Sigmoid colon (tissue), 7 donors: ENCODE data around the gene IL16. TPM values are rescaled to one million over a fixed set of nuclear protein-coding genes. Genes with fewer than 3 reads are reported as not detected.
"Not testable (repeated sequence)": the region's sequence is repeated elsewhere in the genome, so short reads cannot be mapped to it uniquely, and the experiment has no call there.

Source experiments
- DNase-seq: peaks from one replicate; pipeline ENCODE4 v3.0.0-alpha.2; 2019
- H3K27ac ChIP-seq, 4 donors: fragments of 200-600 bp; sonication (generic); one replicate each; pipeline ENCODE4 v1.5.1; 2016 to 2019; ENCODE audit warnings: mild to moderate bottlenecking in 1 of 4
- H3K27me3 ChIP-seq, 3 donors: fragments of 200-600 bp; sonication (generic); one replicate each; pipeline ENCODE4 v1.5.1; 2019; ENCODE audit warnings: mild to moderate bottlenecking in 1 of 3
- H3K36me3 ChIP-seq, 4 donors: fragments of 200-600 bp; sonication (generic); one replicate each; pipeline ENCODE4 v1.5.1; 2016 to 2019
- H3K4me1 ChIP-seq, 4 donors: fragments of 200-600 bp; sonication (generic); one replicate each; pipeline ENCODE4 v1.5.1; 2017 to 2019
- H3K4me3 ChIP-seq, 4 donors: fragments of 200-600 bp; sonication (generic); one replicate each; pipeline ENCODE4 v1.5.1; 2017 to 2019; ENCODE audit warnings: mild to moderate bottlenecking in 2 of 4, moderate library complexity in 1 of 4
- H3K9me3 ChIP-seq, 4 donors: fragments of 200-600 bp in 3 of 4; sonication (generic) in 3 of 4; one replicate each; pipeline versions ENCODE4 v1.5.1 to v1.6.1; 2013 to 2019
- CTCF ChIP-seq, 4 experiments: fragments of 450-650 bp in 3 of 4; fragments of 200-600 bp in 1 of 4; IDR thresholded peaks; one replicate each; pipeline ENCODE4 v1.5.1; 2016 to 2019; ENCODE audit warnings: antibody characterized with exemption in 4 of 4, mild to moderate bottlenecking in 3 of 4, moderate library complexity in 2 of 4
- EP300 ChIP-seq, 4 donors: sonication (generic); formaldehyde crosslinking; IDR thresholded peaks; one replicate each; pipeline ENCODE4 v1.6.1; 2017; ENCODE audit warnings: antibody characterized with exemption in 4 of 4
- POLR2A ChIP-seq, 2 donors: fragments of 450-650 bp; IDR thresholded peaks; one replicate each; pipeline ENCODE4 v1.6.1; 2016; ENCODE audit warnings: antibody characterized with exemption in 2 of 2, mild to moderate bottlenecking in 2 of 2, moderate library complexity in 2 of 2
- POLR2AphosphoS5 ChIP-seq, 4 donors: sonication (generic); formaldehyde crosslinking; IDR thresholded peaks; one replicate each; pipeline ENCODE4 v1.6.1; 2017; ENCODE audit warnings: antibody characterized with exemption in 4 of 4
- WGBS, 2 donors: extraction: QIAGEN DNeasy Blood & Tissue Kit; methylation state at CpG; one replicate each; pipeline ENCODE4 v1.1.7; 2013; 5-methylcytosine and 5-hydroxymethylcytosine counted together
- intact Hi-C: fragments of 100-400 bp; cut with DNase I; formaldehyde crosslinking; loops from one replicate; pipeline ENCODE4 v1.15.1; 2023
- polyA plus RNA-seq, 3 donors: library from polyadenylated mRNA; stranded (reverse); fragments of 200-250 nt; gene quantifications; one replicate each; pipeline ENCODE4 v1.2.3, GENCODE V29; 2013
- total RNA-seq, 4 donors: library from RNA; depleted of rRNA; stranded (reverse); fragments of >200 nt; gene quantifications; one replicate each; pipeline ENCODE4 v1.1.0, GENCODE V29; 2016
- donor health status: healthy with polysubstance abuse.
- donor health status: Bipolar disorder and iron deficiency.
- donor health status: healthy.

Gene IL16
- total and polyA plus RNA-seq, 7 donors: 3.0 to 52.8 (median 8.9) TPM

GRCh38 chr15:81155375-81156218 lies 41.1 kb upstream of the IL16 start:
- Histone ChIP-seq H3K4me1 (peaks cover 0 to 17% (median 12%) of the 10 kb centered on the region in 4 donors), H3K9me3 (no peaks in the 10 kb centered on the region), H3K27me3 (no peaks in the 10 kb centered on the region), H3K36me3 (no peaks in the 10 kb centered on the region), H3K4me3 (no peak overlapping the region), H3K27ac (peak overlapping the region in 1 of 4 donors; percentile 1)
- TF ChIP-seq POLR2AphosphoS5 (IDR thresholded peaks at IDR 0.05) (peak in 3 of 4 donors; percentile 15 to 25 (median 15)), EP300 (IDR thresholded peaks at IDR 0.05) (no peak), CTCF (IDR thresholded peaks at IDR 0.05) (peak; percentile 16 to 45 (median 36))
- WGBS, 2 donors: 48 to 56% methylated on average over 10 of the region's 10 CpGs
- intact Hi-C loops: loop anchor here (2.0 kb wide), 1 partner anchor 109 kb away; no protein-coding TSS in a partner anchor
- peak; percentile 78 for DNase-seq

- no peaks in the 10 kb centered on the region for H3K36me3 ChIP-seq
- H3K4me3 ChIP-seq: no peak overlapping the region
- no peak for DNase-seq
- TF ChIP-seq EP300 (IDR thresholded peaks at IDR 0.05): no peak
- no peak for TF ChIP-seq POLR2AphosphoS5 (IDR thresholded peaks at IDR 0.05)
- TF ChIP-seq POLR2A (IDR thresholded peaks at IDR 0.05): no peak
- TF ChIP-seq CTCF (IDR thresholded peaks at IDR 0.05): no peak
- H3K9me3 ChIP-seq: no peaks in the 10 kb centered on the region
- peaks cover 0 to 24% (median 19%) of the 10 kb centered on the region in 4 donors for H3K4me1 ChIP-seq
- H3K27ac ChIP-seq: peak overlapping the region in 1 of 4 donors; percentile 1
- no peaks in the 10 kb centered on the region for H3K27me3 ChIP-seq
- intact Hi-C loops: loop anchor here (2.0 kb wide), 1 partner anchor 108 kb away; no protein-coding TSS in a partner anchor
- 90 to 96% methylated on average over 3 of the region's 3 CpGs for WGBS, 2 donors
These were observed 40.4 kb upstream of the IL16 start for GRCh38 chr15:81156324-81156723.

DNA sequence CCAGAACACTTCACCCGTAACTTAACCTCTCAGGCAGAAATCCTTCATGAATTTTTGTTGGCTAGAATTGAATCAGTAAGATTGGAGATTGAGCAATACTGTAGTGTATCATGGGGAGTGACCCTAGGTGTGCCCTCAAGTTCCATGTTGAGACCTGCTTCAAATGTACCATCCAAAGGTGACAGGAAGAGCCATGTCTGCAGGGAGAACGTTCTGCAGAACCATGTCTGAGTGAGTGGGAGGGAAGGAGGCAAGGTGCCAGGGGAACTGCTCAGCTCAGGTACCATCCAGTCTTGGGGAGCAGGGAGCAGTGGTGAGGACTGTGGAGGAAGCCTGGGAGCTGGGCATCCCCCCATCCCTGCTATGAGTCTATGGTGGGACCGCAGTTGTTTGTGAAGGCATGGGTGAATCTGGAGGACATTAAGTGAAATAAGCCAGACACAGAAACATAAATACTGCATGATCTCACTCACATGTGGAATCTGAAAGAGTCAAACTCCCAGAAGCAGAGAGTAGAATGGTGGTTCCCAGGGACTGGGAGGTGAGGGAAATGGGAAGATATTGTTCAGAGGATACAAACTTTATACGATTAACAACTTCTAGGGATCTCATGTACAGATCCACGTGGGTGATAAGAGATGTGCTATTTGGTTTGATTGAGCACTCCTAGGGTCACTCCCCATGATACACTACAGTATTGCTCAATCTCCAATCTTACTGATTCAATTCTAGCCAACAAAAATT lies 39.3 kb upstream of the IL16 start:
- H3K27me3 ChIP-seq: no peaks in the 10 kb centered on the region
- H3K4me3 ChIP-seq: no peak overlapping the region
- TF ChIP-seq POLR2AphosphoS5 (IDR thresholded peaks at IDR 0.05) (no peak), EP300 (IDR thresholded peaks at IDR 0.05) (no peak), POLR2A (IDR thresholded peaks at IDR 0.05) (no peak), CTCF (IDR thresholded peaks at IDR 0.05) (no peak)
- no peaks in the 10 kb centered on the region for H3K9me3 ChIP-seq
- DNase-seq: no peak
- H3K36me3 ChIP-seq: no peaks in the 10 kb centered on the region
- peaks cover 0 to 25% (median 19%) of the 10 kb centered on the region in 4 donors for H3K4me1 ChIP-seq
- H3K27ac ChIP-seq: peak overlapping the region in 1 of 4 donors; percentile 25
- WGBS, 2 donors: 60 to 70% methylated on average over 5 of the region's 5 CpGs
- intact Hi-C loops: loop anchor here (2.0 kb wide), 1 partner anchor 107 kb away; no protein-coding TSS in a partner anchor

DNA sequence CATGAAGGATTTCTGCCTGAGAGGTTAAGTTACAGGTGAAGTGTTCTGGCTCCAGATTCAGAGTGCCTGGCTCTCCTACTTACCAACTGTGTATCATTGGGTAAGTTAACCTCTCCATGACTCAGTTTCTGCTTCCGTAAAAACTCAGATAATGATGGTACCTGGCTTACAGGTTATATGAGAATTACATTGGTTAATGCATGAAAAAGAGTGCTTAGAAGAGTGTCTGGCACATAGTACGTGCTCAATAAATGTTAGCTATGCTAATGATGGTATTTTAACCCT lies 38.8 kb upstream of the IL16 start:
- no peaks in the 10 kb centered on the region for H3K27me3 ChIP-seq
- DNase-seq: no peak
- no peaks in the 10 kb centered on the region for H3K9me3 ChIP-seq
- H3K36me3 ChIP-seq: no peaks in the 10 kb centered on the region
- no peak overlapping the region for H3K4me3 ChIP-seq
- WGBS, 2 donors: 88 to 93% methylated on average over 2 of the region's 2 CpGs
- TF ChIP-seq EP300 (IDR thresholded peaks at IDR 0.05): no peak
- TF ChIP-seq POLR2A (IDR thresholded peaks at IDR 0.05): no peak
- no peak for TF ChIP-seq POLR2AphosphoS5 (IDR thresholded peaks at IDR 0.05)
- TF ChIP-seq CTCF (IDR thresholded peaks at IDR 0.05): no peak
- no peak overlapping the region for H3K27ac ChIP-seq
- peaks cover 0 to 25% (median 19%) of the 10 kb centered on the region in 4 donors for H3K4me1 ChIP-seq
- intact Hi-C loops: loop anchor here (2.0 kb wide), 1 partner anchor 107 kb away; no protein-coding TSS in a partner anchor

- H3K4me1 ChIP-seq: peaks cover 0 to 25% (median 19%) of the 10 kb centered on the region in 4 donors
- H3K36me3 ChIP-seq, H3K4me3 ChIP-seq, H3K9me3 ChIP-seq, intact Hi-C loops, DNase-seq, H3K27me3 ChIP-seq, H3K27ac ChIP-seq: not testable (repeated sequence)
- 77 to 88% methylated on average over 35 to 37 of the region's 37 CpGs for WGBS, 2 donors
These were observed 38.1 kb upstream of the IL16 start for GRCh38 chr15:81158561-81158960.
